Measurements from ENCODE around the gene BRSK1.

The BRSK1 gene

GRCh38 chr19:55355213-55355821 lies 71.5 kb downstream of the BRSK1 start:
- DNase-seq, result no peak

- DNase-seq, result no peak
Observed at GRCh38 chr19:55358493-55358892, 74.7 kb downstream of the BRSK1 start.

- no peak for DNase-seq
Observed at GRCh38 chr19:55358943-55359908, 75.4 kb downstream of the BRSK1 start.

- DNase-seq, result no peak
Observed at GRCh38 chr19:55360902-55361301, 77.1 kb downstream of the BRSK1 start.

Data from stimulated activated CD4-positive, alpha-beta T cell treated with anti-CD3 and anti-CD28 coated beads, Interleukin-4, amount 100 ng/mL, for 24 hours (primary cell).